ENCODE data around the gene CCDC54. TPM values are rescaled to one million over a fixed set of nuclear protein-coding genes. Genes with fewer than 3 reads are reported as not detected.

Gene CCDC54
- total RNA-seq, 2 donors from 2014 or later, result not detected

- Mint-ChIP-seq H3K36me3 (no peaks in the 10 kb centered on the region), H3K27ac (no peak overlapping the region), H3K9me3 (no peaks in the 10 kb centered on the region)
- DNase-seq (ENCODE audit: low spot score in 2 of 2) (no peak), ATAC-seq (no peak)
Observed at GRCh38 chr3:107375682-107376081, 1.6 kb upstream of the CCDC54 start.

GRCh38 chr3:107382631-107383030, 5.4 kb downstream of the CCDC54 start:
- H3K9me3 Mint-ChIP-seq, result no peaks in the 10 kb centered on the region
- H3K36me3 Mint-ChIP-seq, result no peaks in the 10 kb centered on the region
- ATAC-seq (no peak), DNase-seq (ENCODE audit: low spot score in 2 of 2) (no peak)
- no peak overlapping the region for H3K27ac Mint-ChIP-seq

- Mint-ChIP-seq H3K9me3 (no peaks in the 10 kb centered on the region), H3K36me3 (no peaks in the 10 kb centered on the region), H3K27ac (no peak overlapping the region)
- DNase-seq (ENCODE audit: low spot score in 2 of 2) (no peak), ATAC-seq (no peak)
Observed at GRCh38 chr3:107384428-107384827, 7.2 kb downstream of the CCDC54 start.

GRCh38 chr3:107384907-107385306, 7.7 kb downstream of the CCDC54 start:
- H3K9me3 Mint-ChIP-seq, result no peaks in the 10 kb centered on the region
- no peaks in the 10 kb centered on the region for H3K36me3 Mint-ChIP-seq

GRCh38 chr3:107387555-107387954, 10.3 kb downstream of the CCDC54 start:
- no peak overlapping the region for H3K27ac Mint-ChIP-seq
- ATAC-seq (no peak), DNase-seq (ENCODE audit: low spot score in 2 of 2) (no peak)
- no peaks in the 10 kb centered on the region for H3K36me3 Mint-ChIP-seq
- H3K9me3 Mint-ChIP-seq, result no peaks in the 10 kb centered on the region

More at GRCh38 chr3:107384907-107385306, 7.7 kb downstream of the CCDC54 start:
- H3K27ac Mint-ChIP-seq, result no peak overlapping the region
- DNase-seq (ENCODE audit: low spot score in 2 of 2) (no peak), ATAC-seq (no peak)

- Mint-ChIP-seq H3K36me3 (no peaks in the 10 kb centered on the region), H3K27ac (no peak overlapping the region), H3K9me3 (no peaks in the 10 kb centered on the region)
- ATAC-seq (no peak), DNase-seq (ENCODE audit: low spot score in 2 of 2) (no peak)
Observed at GRCh38 chr3:107392549-107393165, 15.4 kb downstream of the CCDC54 start.

GRCh38 chr3:107394502-107394901, 17.3 kb downstream of the CCDC54 start:
- no peak overlapping the region for H3K27ac Mint-ChIP-seq
- ATAC-seq (no peak), DNase-seq (ENCODE audit: low spot score in 2 of 2) (no peak)
- no peaks in the 10 kb centered on the region for H3K36me3 Mint-ChIP-seq
- no peaks in the 10 kb centered on the region for H3K9me3 Mint-ChIP-seq

GRCh38 chr3:107395066-107395465, 17.8 kb downstream of the CCDC54 start:
- Mint-ChIP-seq H3K36me3 (no peaks in the 10 kb centered on the region), H3K9me3 (no peaks in the 10 kb centered on the region), H3K27ac (no peak overlapping the region)
- no peak for ATAC-seq
- no peak for DNase-seq (ENCODE audit: low spot score in 2 of 2)

GRCh38 chr3:107401301-107401700, 24.1 kb downstream of the CCDC54 start:
- Mint-ChIP-seq H3K27ac (no peak overlapping the region), H3K9me3 (no peaks in the 10 kb centered on the region), H3K36me3 (no peaks in the 10 kb centered on the region)
- no peak for DNase-seq (ENCODE audit: low spot score in 2 of 2)
- ATAC-seq, result no peak

- Mint-ChIP-seq H3K36me3 (no peaks in the 10 kb centered on the region), H3K27ac (no peak overlapping the region), H3K9me3 (no peaks in the 10 kb centered on the region)
- ATAC-seq (no peak), DNase-seq (ENCODE audit: low spot score in 2 of 2) (no peak)
Observed at GRCh38 chr3:107402214-107402613, 25.0 kb downstream of the CCDC54 start.

GRCh38 chr3:107404727-107405469, 27.7 kb downstream of the CCDC54 start:
- Mint-ChIP-seq H3K27ac (no peak overlapping the region), H3K9me3 (peaks cover 5 to 9% of the 10 kb centered on the region in 2 donors), H3K36me3 (peaks cover 4 to 11% of the 10 kb centered on the region in 2 donors)
- ATAC-seq (no peak), DNase-seq (ENCODE audit: low spot score in 2 of 2) (no peak)

GRCh38 chr3:107407355-107407754, 30.1 kb downstream of the CCDC54 start:
- Mint-ChIP-seq H3K27ac (no peak overlapping the region), H3K36me3 (peaks cover 4 to 11% of the 10 kb centered on the region in 2 donors), H3K9me3 (peaks cover 5 to 9% of the 10 kb centered on the region in 2 donors)
- DNase-seq (ENCODE audit: low spot score in 2 of 2), result no peak
- ATAC-seq, result no peak

- DNase-seq (ENCODE audit: low spot score in 2 of 2) (no peak), ATAC-seq (no peak)
Observed at GRCh38 chr3:107408513-107408912, 31.3 kb downstream of the CCDC54 start.

GRCh38 chr3:107409365-107409764, 32.1 kb downstream of the CCDC54 start:
- no peak for ATAC-seq
- Mint-ChIP-seq H3K36me3 (peaks cover 4 to 11% of the 10 kb centered on the region in 2 donors), H3K9me3 (peaks cover 5 to 9% of the 10 kb centered on the region in 2 donors), H3K27ac (no peak overlapping the region)
- no peak for DNase-seq (ENCODE audit: low spot score in 2 of 2)

More at GRCh38 chr3:107408513-107408912, 31.3 kb downstream of the CCDC54 start:
- Mint-ChIP-seq H3K9me3 (peaks cover 5 to 9% of the 10 kb centered on the region in 2 donors), H3K27ac (no peak overlapping the region), H3K36me3 (peaks cover 4 to 11% of the 10 kb centered on the region in 2 donors)

- Mint-ChIP-seq H3K9me3 (peaks cover 5 to 9% of the 10 kb centered on the region in 2 donors), H3K36me3 (peaks cover 4 to 11% of the 10 kb centered on the region in 2 donors), H3K27ac (no peak overlapping the region)
- DNase-seq (ENCODE audit: low spot score in 2 of 2) (no peak), ATAC-seq (no peak)
Observed at GRCh38 chr3:107410606-107411005, 33.4 kb downstream of the CCDC54 start.

- ATAC-seq (no peak), DNase-seq (ENCODE audit: low spot score in 2 of 2) (no peak)
- Mint-ChIP-seq H3K36me3 (peaks cover 4 to 11% of the 10 kb centered on the region in 2 donors), H3K27ac (no peak overlapping the region), H3K9me3 (peaks cover 5 to 9% of the 10 kb centered on the region in 2 donors)
Observed at GRCh38 chr3:107411056-107411455, 33.8 kb downstream of the CCDC54 start.

- Mint-ChIP-seq H3K27ac (no peak overlapping the region), H3K36me3 (peaks cover 4 to 11% of the 10 kb centered on the region in 2 donors), H3K9me3 (peaks cover 5 to 9% of the 10 kb centered on the region in 2 donors)
- DNase-seq (ENCODE audit: low spot score in 2 of 2), result no peak
- no peak for ATAC-seq
Observed at GRCh38 chr3:107411779-107412178, 34.5 kb downstream of the CCDC54 start.

- Mint-ChIP-seq H3K36me3 (peaks cover 4 to 11% of the 10 kb centered on the region in 2 donors), H3K9me3 (peaks cover 5 to 9% of the 10 kb centered on the region in 2 donors), H3K27ac (no peak overlapping the region)
- ATAC-seq, result no peak
- no peak for DNase-seq (ENCODE audit: low spot score in 2 of 2)
Observed at GRCh38 chr3:107412376-107412775, 35.1 kb downstream of the CCDC54 start.
